ENCODE results near the gene HMGCS1. TPM values are rescaled to one million over a fixed set of nuclear protein-coding genes. Genes with fewer than 3 reads are reported as not detected.

Gene HMGCS1
- total RNA-seq, 4 donors from 2014 or later: 3.8 to 113 (median 25.4) TPM

DNA sequence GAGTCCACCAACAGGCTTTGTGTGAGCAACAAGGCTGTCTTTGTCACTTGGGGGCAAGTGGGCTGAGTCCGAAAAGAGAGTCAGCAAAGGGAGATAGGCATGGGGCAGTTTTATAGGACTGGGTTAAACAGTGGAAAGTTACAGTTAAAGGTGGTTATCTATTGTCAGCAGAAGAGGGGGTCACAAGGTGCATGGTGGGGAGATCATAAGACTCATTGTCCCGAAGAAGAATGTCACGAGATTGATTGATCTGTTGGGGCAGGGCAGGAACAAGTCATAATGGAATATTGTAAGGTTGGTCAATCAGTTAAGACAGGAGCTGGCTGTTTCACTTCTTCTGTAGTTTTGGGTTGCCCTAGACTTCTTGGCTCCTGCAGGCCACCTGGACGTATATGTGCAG lies 7.6 kb upstream of the HMGCS1 start:
- Histone ChIP-seq H3K36me3 (no peaks in the 10 kb centered on the region), H3K27ac (no peak overlapping the region), H3K27me3 (no peaks in the 10 kb centered on the region), H3K4me3 (no peak overlapping the region), H3K9me3 (no peaks in the 10 kb centered on the region), H3K4me1 (no peaks in the 10 kb centered on the region)
- DNase-seq: no peak
- intact Hi-C loops (cut with DNase I; ENCODE audit: low total_unique reads): no loop called here
- no peak for TF ChIP-seq POLR2A (IDR thresholded peaks at IDR 0.05)
- TF ChIP-seq, protein P1, sequence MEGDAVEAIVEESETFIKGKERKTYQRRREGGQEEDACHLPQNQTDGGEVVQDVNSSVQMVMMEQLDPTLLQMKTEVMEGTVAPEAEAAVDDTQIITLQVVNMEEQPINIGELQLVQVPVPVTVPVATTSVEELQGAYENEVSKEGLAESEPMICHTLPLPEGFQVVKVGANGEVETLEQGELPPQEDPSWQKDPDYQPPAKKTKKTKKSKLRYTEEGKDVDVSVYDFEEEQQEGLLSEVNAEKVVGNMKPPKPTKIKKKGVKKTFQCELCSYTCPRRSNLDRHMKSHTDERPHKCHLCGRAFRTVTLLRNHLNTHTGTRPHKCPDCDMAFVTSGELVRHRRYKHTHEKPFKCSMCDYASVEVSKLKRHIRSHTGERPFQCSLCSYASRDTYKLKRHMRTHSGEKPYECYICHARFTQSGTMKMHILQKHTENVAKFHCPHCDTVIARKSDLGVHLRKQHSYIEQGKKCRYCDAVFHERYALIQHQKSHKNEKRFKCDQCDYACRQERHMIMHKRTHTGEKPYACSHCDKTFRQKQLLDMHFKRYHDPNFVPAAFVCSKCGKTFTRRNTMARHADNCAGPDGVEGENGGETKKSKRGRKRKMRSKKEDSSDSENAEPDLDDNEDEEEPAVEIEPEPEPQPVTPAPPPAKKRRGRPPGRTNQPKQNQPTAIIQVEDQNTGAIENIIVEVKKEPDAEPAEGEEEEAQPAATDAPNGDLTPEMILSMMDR (IDR thresholded peaks at IDR 0.05): no peak

DNA sequence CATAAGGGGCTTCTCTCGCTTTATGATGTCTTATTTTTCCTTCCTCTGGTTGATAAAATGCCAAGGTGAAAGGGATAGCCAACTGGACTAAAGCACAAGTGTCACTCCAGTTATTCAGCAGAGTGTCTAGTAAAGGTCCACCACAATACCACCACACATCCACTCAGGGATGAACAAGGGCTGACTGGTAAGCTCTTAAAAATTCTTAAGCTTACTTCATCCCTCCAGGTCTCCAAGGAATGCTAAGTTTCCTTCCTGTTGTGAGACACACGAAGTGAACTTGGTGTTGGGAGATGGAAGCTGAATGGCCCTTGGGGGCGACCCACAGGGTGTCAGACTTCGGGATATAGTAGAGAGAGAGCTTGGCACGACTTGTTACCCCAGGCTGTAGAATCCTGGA lies 3.2 kb upstream of the HMGCS1 start:
- no peak for DNase-seq
- intact Hi-C loops (cut with DNase I; ENCODE audit: low total_unique reads): no loop called here
- Histone ChIP-seq H3K4me3 (no peak overlapping the region), H3K27ac (no peak overlapping the region), H3K27me3 (no peaks in the 10 kb centered on the region), H3K36me3 (no peaks in the 10 kb centered on the region), H3K9me3 (no peaks in the 10 kb centered on the region), H3K4me1 (peaks cover 0 to 11% of the 10 kb centered on the region in 2 donors)
- TF ChIP-seq, protein P1 (IDR thresholded peaks at IDR 0.05): no peak
- TF ChIP-seq POLR2A (IDR thresholded peaks at IDR 0.05): no peak

DNA sequence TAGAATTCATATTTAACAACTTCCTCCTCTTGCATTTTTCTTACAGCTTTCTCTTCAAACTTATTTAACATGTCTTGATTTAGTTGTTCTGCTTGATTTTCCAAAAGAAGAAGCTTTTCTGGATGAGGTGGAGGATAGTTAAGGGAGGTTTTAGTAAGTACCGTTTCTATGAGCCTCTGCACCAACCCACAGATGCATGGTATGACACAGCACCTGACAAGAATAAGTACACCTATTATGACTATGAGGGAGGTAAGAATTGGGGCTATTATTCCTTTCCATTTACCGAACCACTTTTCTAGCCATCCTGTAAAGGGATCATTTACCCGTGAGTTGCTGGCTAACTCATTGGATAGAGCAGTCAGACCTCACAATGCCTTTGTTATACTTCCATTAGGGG lies 2.5 kb upstream of the HMGCS1 start:
- Histone ChIP-seq H3K9me3 (no peaks in the 10 kb centered on the region), H3K36me3 (no peaks in the 10 kb centered on the region), H3K4me1 (peaks cover 0 to 11% of the 10 kb centered on the region in 2 donors), H3K27me3 (no peaks in the 10 kb centered on the region), H3K4me3 (no peak overlapping the region), H3K27ac (no peak overlapping the region)
- DNase-seq: no peak
- intact Hi-C loops (cut with DNase I; ENCODE audit: low total_unique reads): no loop called here
- no peak for TF ChIP-seq POLR2A (IDR thresholded peaks at IDR 0.05)
- TF ChIP-seq, protein P1 (IDR thresholded peaks at IDR 0.05): no peak

DNA sequence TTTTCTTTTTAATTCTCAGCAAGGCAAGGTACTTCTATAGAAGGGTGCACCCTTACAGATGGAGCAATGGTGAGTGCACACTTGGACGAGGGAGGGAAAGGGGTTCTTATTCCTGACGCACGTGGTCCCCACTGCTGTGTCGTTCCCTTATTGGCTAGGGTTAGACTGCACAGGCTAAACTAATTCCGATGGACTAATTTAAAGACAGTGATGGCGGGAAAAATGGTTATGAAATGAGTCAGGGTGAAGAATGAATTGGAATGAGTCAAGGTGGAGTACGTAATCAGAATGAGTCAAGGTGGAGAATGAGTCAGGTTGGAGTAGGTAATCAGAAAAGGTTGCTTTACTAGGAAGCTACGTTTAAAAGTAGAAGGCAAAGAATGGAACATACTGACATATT lies 2.1 kb upstream of the HMGCS1 start:
- H3K9me3 ChIP-seq: no peaks in the 10 kb centered on the region
- peaks cover 0 to 11% of the 10 kb centered on the region in 2 donors for H3K4me1 ChIP-seq
- intact Hi-C loops (cut with DNase I; ENCODE audit: low total_unique reads): no loop called here
- H3K27ac ChIP-seq: no peak overlapping the region
- no peak for TF ChIP-seq POLR2A (IDR thresholded peaks at IDR 0.05)
- TF ChIP-seq, protein P1 (IDR thresholded peaks at IDR 0.05): no peak
- no peak overlapping the region for H3K4me3 ChIP-seq
- no peaks in the 10 kb centered on the region for H3K27me3 ChIP-seq
- no peaks in the 10 kb centered on the region for H3K36me3 ChIP-seq
- DNase-seq: no peak

DNA sequence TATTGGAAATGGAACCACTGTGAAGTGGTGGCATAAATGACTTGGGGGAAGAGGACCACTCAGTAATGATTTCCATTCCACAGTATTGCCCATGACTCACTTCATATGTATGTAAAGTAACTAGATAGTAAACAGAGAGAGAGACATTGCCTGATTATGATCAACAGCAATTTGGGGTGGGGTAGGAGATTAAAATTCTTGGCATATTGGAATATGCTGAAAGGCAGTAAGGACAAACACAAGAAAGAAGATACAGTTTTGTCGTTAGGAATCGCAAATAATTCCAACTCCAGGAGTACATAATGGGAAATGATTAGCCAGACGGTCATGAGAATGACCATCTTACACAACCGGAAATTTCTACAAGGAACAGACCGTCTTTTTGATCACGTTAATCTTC lies 1.5 kb upstream of the HMGCS1 start:
- no peaks in the 10 kb centered on the region for H3K27me3 ChIP-seq
- no peak overlapping the region for H3K4me3 ChIP-seq
- peaks cover 0 to 11% of the 10 kb centered on the region in 2 donors for H3K4me1 ChIP-seq
- no peak for DNase-seq
- intact Hi-C loops (cut with DNase I; ENCODE audit: low total_unique reads): no loop called here
- no peaks in the 10 kb centered on the region for H3K9me3 ChIP-seq
- H3K36me3 ChIP-seq: no peaks in the 10 kb centered on the region
- no peak overlapping the region for H3K27ac ChIP-seq
- TF ChIP-seq POLR2A (IDR thresholded peaks at IDR 0.05): no peak
- TF ChIP-seq, protein P1 (IDR thresholded peaks at IDR 0.05): no peak

Data from uterus (tissue), 4 donors.